ENCODE measurements around the gene ENTPD3. TPM values are rescaled to one million over a fixed set of nuclear protein-coding genes. Genes with fewer than 3 reads are reported as not detected.

ENTPD3 gene, protein sequence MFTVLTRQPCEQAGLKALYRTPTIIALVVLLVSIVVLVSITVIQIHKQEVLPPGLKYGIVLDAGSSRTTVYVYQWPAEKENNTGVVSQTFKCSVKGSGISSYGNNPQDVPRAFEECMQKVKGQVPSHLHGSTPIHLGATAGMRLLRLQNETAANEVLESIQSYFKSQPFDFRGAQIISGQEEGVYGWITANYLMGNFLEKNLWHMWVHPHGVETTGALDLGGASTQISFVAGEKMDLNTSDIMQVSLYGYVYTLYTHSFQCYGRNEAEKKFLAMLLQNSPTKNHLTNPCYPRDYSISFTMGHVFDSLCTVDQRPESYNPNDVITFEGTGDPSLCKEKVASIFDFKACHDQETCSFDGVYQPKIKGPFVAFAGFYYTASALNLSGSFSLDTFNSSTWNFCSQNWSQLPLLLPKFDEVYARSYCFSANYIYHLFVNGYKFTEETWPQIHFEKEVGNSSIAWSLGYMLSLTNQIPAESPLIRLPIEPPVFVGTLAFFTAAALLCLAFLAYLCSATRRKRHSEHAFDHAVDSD
- polyA plus RNA-seq (2012; ENCODE audit: insufficient read depth, insufficient read length), result not detected

DNA sequence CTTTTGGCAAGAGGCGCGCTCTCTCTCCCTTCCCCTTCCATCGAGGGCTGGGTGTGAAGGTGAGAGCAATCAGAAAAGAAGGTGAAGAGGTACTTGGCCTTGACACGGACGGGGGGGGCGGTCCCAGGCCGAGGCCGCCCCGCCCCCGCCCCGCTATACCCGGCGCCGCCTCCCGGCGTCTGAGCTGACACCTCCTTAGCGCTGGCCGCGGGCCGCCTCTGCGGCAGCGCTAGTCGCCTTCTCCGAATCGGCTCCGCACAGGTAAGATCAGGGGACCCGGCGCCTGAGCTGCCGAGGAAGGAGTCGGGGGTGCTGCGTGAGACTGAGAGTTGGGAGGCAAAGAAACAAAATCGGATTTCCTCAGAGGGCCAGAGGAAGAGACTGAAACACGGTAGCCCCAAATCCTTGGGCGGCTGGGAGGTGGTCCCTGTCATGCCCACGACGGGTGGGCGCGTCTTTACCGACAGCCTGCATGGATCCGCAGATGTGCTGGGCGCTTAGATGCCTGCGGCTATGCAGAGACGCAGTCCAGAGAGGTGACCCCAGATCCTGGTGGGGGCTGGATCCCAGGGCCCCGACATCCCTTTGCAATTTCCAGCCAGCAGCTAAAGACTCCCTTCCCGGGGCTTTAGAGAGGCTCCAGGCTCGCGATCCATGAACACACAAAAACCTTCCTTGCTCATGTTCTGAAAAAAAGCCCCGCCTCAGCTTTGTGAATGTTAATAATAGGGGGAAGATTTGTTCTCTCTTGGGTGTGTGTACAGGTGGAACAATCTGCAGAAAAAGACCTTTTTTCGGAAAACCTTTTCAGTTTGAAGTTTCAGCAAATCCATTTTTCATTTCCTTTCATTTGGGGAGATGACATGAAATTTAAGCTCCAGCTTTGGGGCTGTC, at the start of gene ENTPD3:
Gene ENTPD3 (plus strand): TSS at position 184 of the 894 bp plus-strand sequence. CDS start 874 bp downstream, outside the sequence.
- no peak for DNase-seq (ENCODE audit: low read depth, low spot score)
- no peak within 1 kb of the TSS for H3K4me3 ChIP-seq (ENCODE audit: low read length)

DNA sequence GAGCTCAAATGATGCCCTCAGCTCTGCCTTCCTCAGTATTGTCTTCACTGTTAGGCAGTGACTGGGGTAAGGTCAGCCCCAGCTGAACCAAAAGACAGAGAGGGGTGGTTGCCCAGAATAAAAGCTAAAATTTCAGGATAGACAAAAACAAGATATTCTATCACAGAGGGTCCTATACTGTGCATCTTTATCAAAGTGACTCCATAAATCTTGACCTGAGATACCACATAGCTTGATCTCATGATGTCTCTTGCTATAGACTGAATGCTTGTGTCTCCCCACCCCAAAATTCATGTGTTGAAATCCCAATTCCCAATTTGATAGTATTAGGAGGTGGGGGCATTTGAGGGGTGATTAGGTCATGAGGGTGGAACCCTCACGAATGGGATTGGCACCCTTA, 47.1 kb upstream of the ENTPD3 start:
- DNase-seq (ENCODE audit: low read depth, low spot score), result no peak

DNA sequence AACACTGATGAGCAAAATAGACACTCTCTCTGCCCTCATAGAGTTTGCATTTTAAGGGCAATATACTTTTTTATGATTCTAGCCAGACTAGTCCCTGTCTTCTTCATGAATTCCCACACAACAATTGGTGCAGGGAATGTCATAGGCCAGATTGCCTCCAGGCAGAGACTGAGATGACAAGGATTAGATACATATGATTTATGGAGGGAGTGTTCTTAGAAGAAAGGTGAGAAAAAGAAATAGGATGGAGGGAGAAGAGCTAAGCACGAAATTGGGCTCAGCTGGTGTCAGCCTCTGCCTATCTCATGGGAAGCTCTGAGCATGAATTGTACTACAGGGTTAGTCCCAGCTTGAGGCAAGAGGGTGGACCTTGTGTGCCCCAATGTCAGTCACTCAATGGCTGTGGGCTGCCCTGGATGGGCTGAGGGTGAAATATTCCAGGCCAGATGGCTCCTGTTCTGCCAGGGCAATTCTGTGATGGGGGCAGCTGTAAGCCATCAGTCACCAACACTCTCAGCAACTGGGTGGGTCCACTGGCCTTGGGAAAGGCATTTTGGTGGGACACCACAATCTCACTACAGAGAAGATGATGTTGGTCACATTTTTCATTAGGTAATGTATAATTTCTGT, 46.3 kb upstream of the ENTPD3 start:
- no peak for DNase-seq (ENCODE audit: low read depth, low spot score)

More for the DNA sequence above, 47.1 kb upstream of the ENTPD3 start:
- H3K4me3 ChIP-seq (ENCODE audit: low read length), result no peak overlapping the region

DNA sequence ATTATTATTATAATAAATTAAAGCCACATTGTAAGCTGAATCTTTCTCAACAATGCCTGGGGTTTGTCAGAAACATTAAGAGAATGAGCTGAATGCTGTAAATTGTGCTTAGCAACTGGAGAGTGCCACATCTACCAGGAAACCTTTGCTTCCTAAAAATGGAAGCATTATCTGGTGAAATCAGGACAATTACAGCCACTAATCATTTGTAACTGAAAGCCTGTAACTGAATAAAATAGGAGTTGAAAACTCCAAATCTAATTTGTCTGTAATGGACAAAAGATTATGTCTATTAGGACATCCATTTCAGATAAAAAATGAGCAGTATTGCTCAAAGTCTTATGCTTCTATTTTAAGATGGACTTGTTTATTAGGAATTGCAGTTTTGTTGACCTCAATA, 45.3 kb upstream of the ENTPD3 start:
- no peak overlapping the region for H3K4me3 ChIP-seq (ENCODE audit: low read length)
- DNase-seq (ENCODE audit: low read depth, low spot score), result no peak

More for the DNA sequence above, 46.3 kb upstream of the ENTPD3 start:
- no peak overlapping the region for H3K4me3 ChIP-seq (ENCODE audit: low read length)

DNA sequence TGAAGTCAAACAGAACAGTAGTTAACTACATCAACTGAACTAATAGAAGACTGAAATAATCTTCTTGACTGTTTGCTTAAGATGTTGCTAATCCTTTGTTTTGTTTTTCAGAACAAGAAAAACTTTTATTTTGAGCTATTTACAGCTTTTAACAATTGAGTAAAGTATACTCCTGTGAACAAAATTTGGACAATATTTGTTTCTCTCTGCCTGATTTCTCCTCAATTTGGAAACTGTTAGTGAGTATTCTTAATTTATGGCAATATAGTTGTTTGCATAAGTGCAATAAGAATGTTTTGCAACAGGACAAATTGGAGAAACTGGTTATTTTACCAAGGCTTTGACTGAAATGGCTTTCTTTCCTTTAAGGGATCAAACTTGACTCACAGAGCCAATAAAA, 36.5 kb upstream of the ENTPD3 start:
- DNase-seq (ENCODE audit: low read depth, low spot score), result no peak

DNA sequence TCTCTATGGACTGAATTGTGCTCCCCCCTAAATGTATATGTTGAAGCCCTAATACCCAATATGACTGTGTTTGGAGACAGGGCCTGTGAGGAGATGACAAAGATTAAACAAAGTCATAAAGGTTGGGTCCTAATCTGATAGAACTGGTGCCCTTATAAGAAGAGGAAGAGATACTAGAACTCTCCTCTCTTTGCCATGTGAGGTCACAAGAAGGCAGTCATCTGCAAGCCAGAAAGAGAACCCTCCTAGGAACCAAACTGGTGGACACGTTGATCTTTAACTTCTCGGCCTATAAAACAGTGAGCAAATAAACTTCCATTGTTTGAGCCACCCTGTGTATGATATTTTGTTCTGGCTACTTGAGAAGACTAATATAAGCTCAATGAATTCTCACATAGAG, 31.6 kb upstream of the ENTPD3 start:
- H3K4me3 ChIP-seq (ENCODE audit: low read length), result no peak overlapping the region
- DNase-seq (ENCODE audit: low read depth, low spot score), result no peak

More for the DNA sequence above, 36.5 kb upstream of the ENTPD3 start:
- H3K4me3 ChIP-seq (ENCODE audit: low read length), result no peak overlapping the region

DNA sequence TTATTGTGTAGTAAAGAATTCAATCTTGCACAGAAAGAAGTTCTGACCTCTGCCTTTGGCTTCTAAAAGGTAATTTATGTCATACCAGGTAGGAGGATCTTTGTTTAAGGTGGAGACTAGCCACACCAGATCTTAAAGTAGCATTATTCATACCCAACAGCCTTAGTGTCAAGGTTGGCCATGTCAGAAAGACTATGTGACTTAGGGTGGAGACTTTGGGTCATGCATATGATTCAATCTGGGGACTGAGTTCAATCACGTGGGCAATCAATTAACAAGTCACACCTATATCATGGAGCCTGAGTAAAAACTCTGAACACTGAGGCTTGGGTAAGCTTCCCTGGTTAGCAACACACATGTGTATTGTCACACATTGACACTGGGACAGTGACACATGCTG, 28.5 kb upstream of the ENTPD3 start:
- no peak for DNase-seq (ENCODE audit: low read depth, low spot score)
- no peak overlapping the region for H3K4me3 ChIP-seq (ENCODE audit: low read length)

DNA sequence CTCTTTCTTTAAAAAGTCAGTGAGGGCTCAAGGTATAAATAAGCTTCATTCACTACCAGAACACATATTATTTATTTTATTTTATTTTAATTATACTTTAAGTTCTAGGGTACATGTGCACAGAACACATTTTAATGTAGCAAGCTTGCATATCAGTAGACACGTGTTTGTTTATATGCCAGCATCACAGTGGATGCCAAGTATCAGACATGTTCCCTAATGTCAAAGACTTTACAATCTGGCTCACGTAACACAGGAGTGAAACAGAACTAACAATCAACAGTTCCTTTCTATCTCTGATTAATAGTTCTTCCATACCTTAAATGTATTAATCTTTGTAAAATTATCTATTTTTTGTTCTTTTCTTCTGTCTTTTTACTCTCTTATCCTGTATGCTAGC, 23.3 kb upstream of the ENTPD3 start:
- DNase-seq (ENCODE audit: low read depth, low spot score), result no peak
- no peak overlapping the region for H3K4me3 ChIP-seq (ENCODE audit: low read length)

DNA sequence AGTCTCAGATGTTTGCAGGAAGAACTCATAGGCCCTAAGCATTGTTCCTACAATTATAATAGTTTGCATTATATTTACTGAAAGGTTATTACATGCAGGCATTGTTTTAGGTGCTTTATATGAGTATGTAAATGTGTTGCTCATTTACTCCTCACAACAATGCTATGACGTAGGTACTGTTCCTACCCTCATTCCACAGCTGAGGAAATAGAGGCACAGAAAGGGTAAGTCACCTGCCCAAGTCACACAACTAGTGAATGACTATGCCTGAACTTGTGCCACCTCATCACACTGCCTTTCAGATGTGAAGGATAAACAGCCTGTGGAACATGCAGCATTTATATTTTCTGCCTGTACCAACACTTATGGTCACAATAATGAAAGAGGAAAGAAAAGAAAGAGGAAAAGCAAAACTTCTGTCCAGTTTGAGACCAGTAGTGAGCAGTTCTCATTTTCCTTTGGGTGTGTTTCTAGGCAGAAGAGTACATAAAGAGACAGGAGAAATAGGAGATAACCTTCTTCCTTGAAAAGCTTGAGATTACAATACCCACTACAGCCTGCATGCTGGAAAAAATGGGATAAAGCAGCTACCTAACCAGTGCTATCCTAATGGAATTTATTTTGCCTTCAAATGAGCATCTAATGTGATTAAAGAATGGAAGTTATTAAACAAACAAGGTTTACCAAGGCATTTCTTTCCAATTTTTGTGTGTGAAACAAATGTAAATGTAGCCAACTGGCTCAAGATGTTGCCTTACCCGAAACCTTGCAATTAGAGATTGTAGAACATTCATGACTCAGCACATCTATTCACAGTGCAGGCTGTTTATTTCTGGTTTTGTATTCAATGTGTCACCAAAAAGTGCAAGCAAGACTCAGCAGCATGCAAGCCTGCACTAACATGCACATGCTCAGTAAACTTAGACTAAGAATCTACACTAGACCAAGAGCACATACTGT, 20.5 kb upstream of the ENTPD3 start:
- no peak overlapping the region for H3K4me3 ChIP-seq (ENCODE audit: low read length)

DNA sequence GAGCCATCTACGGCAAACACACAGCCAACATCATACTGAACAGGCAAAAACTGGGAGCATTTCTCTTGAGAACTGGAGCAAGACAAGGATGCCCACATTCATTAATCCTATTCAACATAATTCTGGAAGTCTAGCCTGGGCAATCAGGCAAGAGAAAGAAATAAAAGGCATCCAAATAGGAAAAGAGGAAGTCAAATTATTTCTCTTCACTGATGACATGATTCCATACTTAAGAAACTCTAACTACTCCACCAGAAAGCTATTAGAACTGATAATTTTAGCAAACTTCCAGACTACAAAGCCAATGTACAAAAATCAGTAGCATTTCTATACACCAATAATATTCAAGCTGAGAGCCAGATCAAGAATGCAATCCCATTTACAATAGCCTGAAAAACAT, 17.3 kb upstream of the ENTPD3 start:
- no peak for DNase-seq (ENCODE audit: low read depth, low spot score)
- H3K4me3 ChIP-seq (ENCODE audit: low read length), result no peak overlapping the region

More for the DNA sequence above, 20.5 kb upstream of the ENTPD3 start:
- DNase-seq (ENCODE audit: low read depth, low spot score), result no peak

DNA sequence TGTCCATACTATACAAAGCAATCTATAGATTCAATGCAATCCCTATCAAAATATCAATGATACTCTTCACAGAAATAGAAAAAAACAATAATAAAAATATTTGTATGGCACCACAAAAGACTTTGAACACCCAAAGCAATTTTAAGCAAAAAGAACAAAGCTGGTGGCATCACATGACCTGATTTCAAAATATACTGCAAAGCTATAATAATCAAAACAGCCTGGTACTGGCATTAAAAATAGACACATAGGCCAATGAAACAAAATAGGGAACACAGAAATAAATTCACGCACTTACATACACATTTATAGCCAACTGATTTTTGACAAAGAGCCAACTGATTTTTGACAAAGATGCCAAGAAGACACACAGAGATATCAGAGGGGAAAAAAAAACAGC, 9.2 kb upstream of the ENTPD3 start:
- no peak overlapping the region for H3K4me3 ChIP-seq (ENCODE audit: low read length)
- DNase-seq (ENCODE audit: low read depth, low spot score), result no peak

DNA sequence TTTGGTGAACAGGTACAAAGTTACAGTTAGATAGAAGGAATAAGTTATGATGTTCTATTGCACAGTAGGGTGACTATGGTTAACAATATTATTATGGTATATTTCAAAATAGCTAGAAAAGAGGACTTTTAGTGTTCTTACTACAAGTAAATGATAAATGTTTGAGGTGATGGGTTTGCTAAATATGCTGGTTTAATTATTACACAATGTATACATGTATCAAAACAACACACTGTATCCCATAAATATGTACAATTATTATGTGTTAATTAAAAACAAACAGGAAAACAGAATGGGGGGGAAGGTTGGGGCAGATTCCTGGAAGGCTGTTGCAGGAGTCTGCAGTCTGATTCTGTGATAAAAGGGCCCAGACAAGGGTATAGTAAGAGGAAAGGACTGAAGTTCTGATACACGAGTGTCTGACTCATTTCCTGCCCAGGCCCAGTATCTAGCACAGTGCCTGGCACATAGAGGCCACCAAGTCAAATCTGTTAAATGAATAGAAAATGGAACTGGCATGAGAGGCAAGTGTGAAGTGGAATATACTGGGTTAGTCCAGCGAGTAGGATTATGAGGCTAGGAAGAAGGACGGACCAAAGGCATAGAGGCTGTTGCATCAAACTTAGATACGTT, 7.2 kb upstream of the ENTPD3 start:
- DNase-seq (ENCODE audit: low read depth, low spot score), result no peak
- no peak overlapping the region for H3K4me3 ChIP-seq (ENCODE audit: low read length)

DNA sequence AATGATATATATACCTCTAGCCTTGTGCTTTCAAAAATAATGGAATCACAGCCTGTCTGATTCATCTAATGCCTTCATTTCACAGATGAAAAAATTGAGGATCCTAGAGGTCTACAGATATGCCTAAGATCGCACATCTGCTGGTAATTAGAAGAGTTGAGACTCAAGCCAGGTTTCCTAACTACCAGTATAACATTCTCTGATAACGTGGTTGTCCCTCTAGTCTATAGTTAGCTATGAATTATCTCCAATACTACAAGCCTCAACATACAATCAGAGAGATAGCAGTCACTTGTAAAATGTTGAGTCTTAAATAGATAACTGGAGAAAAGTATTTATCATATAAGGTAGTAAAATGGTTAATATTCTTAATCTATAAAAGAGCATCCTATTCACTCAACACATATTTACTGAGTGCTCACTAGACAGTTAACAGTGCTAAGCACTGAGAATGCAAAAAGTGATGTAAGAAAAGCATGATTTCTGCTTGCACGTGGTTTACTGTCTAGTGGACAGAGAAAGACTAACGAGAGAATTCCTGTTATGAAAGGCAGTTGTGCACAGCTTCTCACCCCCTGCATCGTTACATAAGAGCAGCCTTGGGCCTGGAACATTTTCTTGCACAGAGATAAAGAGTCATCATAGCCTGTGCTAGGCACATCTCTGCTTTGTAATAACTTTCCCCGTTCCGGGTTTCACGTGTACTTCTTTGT, 4.9 kb upstream of the ENTPD3 start:
- no peak for DNase-seq (ENCODE audit: low read depth, low spot score)
- H3K4me3 ChIP-seq (ENCODE audit: low read length), result no peak overlapping the region

DNA sequence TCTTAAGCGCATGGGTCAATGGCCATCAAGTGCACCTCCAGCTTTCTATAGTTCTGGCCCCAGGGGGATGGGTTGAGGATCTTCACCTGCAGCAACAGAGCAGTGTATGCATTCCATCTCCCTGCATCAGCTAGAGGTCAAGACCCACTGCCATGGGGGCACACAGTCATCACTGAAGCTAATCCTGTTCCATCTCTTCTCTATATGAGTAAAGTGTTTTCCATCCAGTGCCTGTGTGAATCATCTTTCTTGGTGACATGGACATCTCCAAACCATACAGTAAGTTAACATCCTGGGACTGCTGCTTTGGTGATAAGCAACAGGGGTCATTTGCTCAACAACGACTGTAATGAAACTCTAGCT, 4.4 kb upstream of the ENTPD3 start:
- no peak for DNase-seq (ENCODE audit: low read depth, low spot score)
- no peak overlapping the region for H3K4me3 ChIP-seq (ENCODE audit: low read length)

DNA sequence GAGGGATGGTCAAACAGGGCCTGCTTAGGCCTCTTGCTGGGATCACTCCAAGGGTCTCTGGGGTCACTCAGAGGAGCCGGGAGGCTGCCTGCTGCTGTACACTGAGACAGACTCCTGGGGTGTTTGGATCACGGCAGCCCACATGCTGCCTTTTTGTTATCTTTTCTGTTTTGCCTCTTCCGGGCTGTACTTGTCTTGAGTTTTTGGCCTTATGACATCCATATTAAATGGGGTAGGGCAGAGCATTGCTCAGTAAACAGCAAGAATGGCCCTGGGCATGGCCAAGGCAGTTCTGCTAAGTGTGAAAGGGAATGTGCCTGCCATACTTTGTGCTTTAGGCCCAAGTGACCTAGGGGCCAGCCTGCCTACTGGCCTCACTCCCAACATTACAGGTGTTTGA, 771 bp upstream of the ENTPD3 start:
- H3K4me3 ChIP-seq (ENCODE audit: low read length), result no peak overlapping the region
- DNase-seq (ENCODE audit: low read depth, low spot score), result no peak

DNA sequence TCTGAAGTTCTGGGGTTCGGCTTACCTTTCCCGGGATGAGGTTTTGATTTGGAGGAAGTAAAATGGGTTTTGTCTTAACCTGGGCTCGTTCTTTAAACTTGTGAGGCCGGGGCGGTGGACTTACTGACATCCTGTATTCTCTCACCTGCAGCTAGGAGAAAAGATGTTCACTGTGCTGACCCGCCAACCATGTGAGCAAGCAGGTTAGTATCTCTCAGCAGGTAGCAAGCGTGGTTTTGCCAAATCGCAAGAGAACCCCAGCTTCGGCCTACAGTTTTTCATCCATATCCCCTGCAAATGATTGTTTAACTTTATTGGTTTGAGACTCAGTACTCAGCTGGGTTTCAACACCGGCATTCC, 891 bp downstream of the ENTPD3 start:
- no peak overlapping the region for H3K4me3 ChIP-seq (ENCODE audit: low read length)
- no peak for DNase-seq (ENCODE audit: low read depth, low spot score)

DNA sequence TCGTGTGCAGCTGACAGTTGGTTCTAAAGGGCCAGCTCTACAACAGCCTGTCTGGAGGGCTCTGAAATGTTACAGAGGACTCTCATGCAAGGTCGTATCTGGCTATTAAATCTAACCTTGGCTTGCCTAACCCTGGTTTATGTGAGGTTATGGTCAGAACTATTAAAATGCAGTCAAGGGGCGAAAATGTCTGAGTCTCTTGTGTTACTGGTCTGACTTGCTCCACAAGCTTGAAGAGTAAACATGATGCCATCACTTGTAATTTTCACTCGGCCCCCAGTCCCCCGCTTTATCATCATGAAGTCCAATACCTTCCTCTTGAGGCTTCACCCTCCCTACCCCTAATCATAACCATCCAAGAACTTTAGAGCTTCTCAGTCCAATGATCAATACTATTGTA, 9.4 kb downstream of the ENTPD3 start:
- DNase-seq (ENCODE audit: low read depth, low spot score), result no peak
- no peak overlapping the region for H3K4me3 ChIP-seq (ENCODE audit: low read length)
